SIG-M5 treated with dmso at 0.1 percent for 504 hours (cell line): ENCODE measurements around the gene ADSS1.

Source experiments
- DNase-seq: peaks from one replicate; lab custom pipeline; 2025; ENCODE audit not compliant: unreplicated experiment; lab: John Stamatoyannopoulos, UW

ADSS1 gene

GRCh38 chr14:104778694-104779331, 54.8 kb downstream of the ADSS1 start:
- DNase-seq = no peak

GRCh38 chr14:104779776-104780512, 55.9 kb downstream of the ADSS1 start:
- no peak for DNase-seq

- no peak for DNase-seq
These were observed 56.5 kb downstream of the ADSS1 start for GRCh38 chr14:104780513-104781030.

GRCh38 chr14:104781271-104782077, 57.4 kb downstream of the ADSS1 start:
- DNase-seq = no peak

GRCh38 chr14:104782086-104782807, 58.2 kb downstream of the ADSS1 start:
- DNase-seq = no peak

GRCh38 chr14:104782808-104783139, 58.7 kb downstream of the ADSS1 start:
- no peak for DNase-seq

- no peak for DNase-seq
These were observed 59.6 kb downstream of the ADSS1 start for GRCh38 chr14:104783484-104784217.

GRCh38 chr14:104784218-104784568, 60.2 kb downstream of the ADSS1 start:
- DNase-seq = no peak

- DNase-seq = no peak
These were observed 61.0 kb downstream of the ADSS1 start for GRCh38 chr14:104784846-104785707.

- no peak for DNase-seq
These were observed 61.7 kb downstream of the ADSS1 start for GRCh38 chr14:104785708-104786080.

GRCh38 chr14:104786091-104786586, 62.1 kb downstream of the ADSS1 start:
- no peak for DNase-seq

GRCh38 chr14:104786726-104787675, 63.0 kb downstream of the ADSS1 start:
- DNase-seq = no peak

GRCh38 chr14:104787736-104788135, 63.7 kb downstream of the ADSS1 start:
- DNase-seq = no peak

- DNase-seq = no peak
These were observed 64.3 kb downstream of the ADSS1 start for GRCh38 chr14:104788161-104788818.

GRCh38 chr14:104788873-104789663, 65.0 kb downstream of the ADSS1 start:
- no peak for DNase-seq

- DNase-seq = no peak
These were observed 66.0 kb downstream of the ADSS1 start for GRCh38 chr14:104789752-104790743.
